C4-2B (cell line): ENCODE data around the gene UBE2J2.

Source experiments
- ZFX ChIP-seq: fragments of 450-650 bp; IDR thresholded peaks from 2 replicates; pipeline ENCODE4 v1.6.1; 2017
- TF ChIP-seq, protein P1 (sequence below): fragments of 450-650 bp; conservative IDR thresholded peaks from 2 replicates; pipeline ENCODE4 v1.5.1; 2017; ENCODE audit warnings: mild to moderate bottlenecking

DNA sequence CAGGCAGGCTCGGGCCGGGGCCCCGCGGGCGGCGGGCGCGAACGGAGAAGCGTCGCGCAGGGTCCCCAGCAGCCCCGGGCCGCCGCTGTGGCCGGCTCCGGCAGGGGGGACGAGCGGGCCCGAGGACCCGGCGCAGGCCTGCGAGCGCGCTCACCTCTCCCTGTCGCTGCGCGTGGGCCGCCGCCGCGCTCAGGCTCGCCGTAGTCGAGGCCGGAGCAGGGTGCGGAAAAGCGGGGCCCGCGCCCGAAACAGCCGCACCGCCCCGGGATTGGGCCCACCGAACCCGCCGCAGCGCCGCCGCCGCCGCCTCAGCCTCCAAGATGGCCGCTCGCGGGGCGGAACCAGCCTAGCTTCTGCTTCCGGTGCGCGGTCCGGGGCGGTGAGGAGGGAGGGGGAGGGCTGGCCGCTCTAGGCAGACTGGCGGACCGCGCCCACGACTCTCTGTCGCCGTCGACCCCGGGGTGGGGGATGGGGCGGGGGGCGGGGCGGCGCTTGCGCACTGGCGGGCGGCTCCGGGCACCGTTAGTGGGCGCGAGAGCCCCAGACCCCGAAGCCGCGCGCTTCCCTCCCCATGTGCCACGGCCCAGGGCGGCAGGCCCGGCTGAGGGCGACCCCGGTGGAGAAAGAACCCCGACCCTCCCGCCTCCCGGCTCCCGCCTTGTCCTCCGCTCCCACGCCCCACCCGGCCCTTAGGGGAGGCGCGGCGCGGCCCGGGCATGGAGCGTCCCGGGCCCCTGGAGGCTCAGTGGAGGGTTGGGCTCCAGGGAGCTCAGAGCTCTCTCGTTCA lies at the start of gene UBE2J2:
- TF ChIP-seq, protein P1, sequence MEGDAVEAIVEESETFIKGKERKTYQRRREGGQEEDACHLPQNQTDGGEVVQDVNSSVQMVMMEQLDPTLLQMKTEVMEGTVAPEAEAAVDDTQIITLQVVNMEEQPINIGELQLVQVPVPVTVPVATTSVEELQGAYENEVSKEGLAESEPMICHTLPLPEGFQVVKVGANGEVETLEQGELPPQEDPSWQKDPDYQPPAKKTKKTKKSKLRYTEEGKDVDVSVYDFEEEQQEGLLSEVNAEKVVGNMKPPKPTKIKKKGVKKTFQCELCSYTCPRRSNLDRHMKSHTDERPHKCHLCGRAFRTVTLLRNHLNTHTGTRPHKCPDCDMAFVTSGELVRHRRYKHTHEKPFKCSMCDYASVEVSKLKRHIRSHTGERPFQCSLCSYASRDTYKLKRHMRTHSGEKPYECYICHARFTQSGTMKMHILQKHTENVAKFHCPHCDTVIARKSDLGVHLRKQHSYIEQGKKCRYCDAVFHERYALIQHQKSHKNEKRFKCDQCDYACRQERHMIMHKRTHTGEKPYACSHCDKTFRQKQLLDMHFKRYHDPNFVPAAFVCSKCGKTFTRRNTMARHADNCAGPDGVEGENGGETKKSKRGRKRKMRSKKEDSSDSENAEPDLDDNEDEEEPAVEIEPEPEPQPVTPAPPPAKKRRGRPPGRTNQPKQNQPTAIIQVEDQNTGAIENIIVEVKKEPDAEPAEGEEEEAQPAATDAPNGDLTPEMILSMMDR = no peak
- TF ChIP-seq ZFX = peak; percentile 98
